K562 (cell line): ENCODE measurements around the gene VSIG4. TPM values are rescaled to one million over a fixed set of nuclear protein-coding genes. Genes with fewer than 3 reads are reported as not detected.

Experiments used
- CEBPG ChIP-seq, 3 experiments: fragments of 200-800 bp in 1 of 3; sonication (Bioruptor generic) in 1 of 3; sonication (generic) in 1 of 3; formaldehyde crosslinking in 1 of 3; IDR thresholded peaks in 2 of 3; conservative IDR thresholded peaks in 1 of 3; 2 replicates each; pipeline versions ENCODE4 v1.6.1 to v1.8.0; 2016 to 2022; ENCODE audit warnings: missing compliant biosample characterization in 2 of 3, missing genetic modification characterization in 2 of 3, mild to moderate bottlenecking in 1 of 3, missing genetic modification reagents in 1 of 3
- KLF1 ChIP-seq: fragments of 450-650 bp; IDR thresholded peaks from 2 replicates; pipeline ENCODE4 v1.6.1; 2016; ENCODE audit warnings: missing genetic modification characterization, missing compliant biosample characterization
- LEF1 ChIP-seq: fragments of 450-650 bp; IDR thresholded peaks from 2 replicates; pipeline ENCODE4 v1.6.1; 2016; ENCODE audit warnings: mild to moderate bottlenecking
- MTA3 ChIP-seq: fragments of 450-650 bp; formaldehyde crosslinking; IDR thresholded peaks from 2 replicates; pipeline ENCODE4 v1.6.1; 2017; ENCODE audit warnings: mild to moderate bottlenecking, borderline replicate concordance
- POLR2A ChIP-seq: fragments of 450-650 bp; conservative IDR thresholded peaks from 2 replicates; pipeline ENCODE4 v1.6.1; 2016
- REST ChIP-seq, 2 experiments: fragments of 450-650 bp; formaldehyde crosslinking in 1 of 2; IDR thresholded peaks; 2 replicates each; pipeline versions ENCODE4 v1.4.0 to v1.6.1; 2014 to 2020; ENCODE audit warnings: mild to moderate bottlenecking in 2 of 2, borderline replicate concordance in 1 of 2, low read depth in 1 of 2
- TGIF2 ChIP-seq: sonication (generic); formaldehyde crosslinking; IDR thresholded peaks from 2 replicates; pipeline ENCODE4 v1.8.1; 2022; ENCODE audit warnings: mild to moderate bottlenecking, missing genetic modification reagents, moderate library complexity
- TOE1 ChIP-seq, 2 experiments: fragments of 450-650 bp in 1 of 2; sonication (generic) in 1 of 2; formaldehyde crosslinking in 1 of 2; IDR thresholded peaks; 2 replicates each; pipeline versions ENCODE4 v1.7.1 to v1.8.0; 2016 to 2022; ENCODE audit warnings: borderline replicate concordance in 2 of 2, mild to moderate bottlenecking in 2 of 2, antibody characterized with exemption in 1 of 2, inconsistent platforms in 1 of 2, low read depth in 1 of 2, missing genetic modification reagents in 1 of 2, moderate library complexity in 1 of 2
- polyA plus RNA-seq, 8 experiments: library from polyadenylated mRNA; depleted of rRNA in 4 of 8; stranded (reverse) in 5 of 8; unstranded in 3 of 8; fragments of >200 nt; fragmentation: Nextera tagmentation in 2 of 8; fragmentation: Illumina TruSeq in 1 of 8; extraction: Ambion mirVana in 2 of 8; extraction: Trizol in 1 of 8; gene quantifications; 2 replicates each; pipeline versions ENCODE4 v1.2.1 to v1.2.3, GENCODE V29; 2011 to 2014; ENCODE audit warnings: inconsistent platforms in 1 of 8, missing spikeins in 1 of 8
- total RNA-seq, 7 experiments: library from RNA; depleted of rRNA in 6 of 7; stranded (reverse); fragments of >200 nt in 6 of 7; fragmentation: Illumina TruSeq in 2 of 7; extraction: Trizol in 2 of 7; gene quantifications; 2 replicates each; pipeline versions ENCODE4 v1.2.1 to v1.2.3, GENCODE V29; 2011 to 2021; ENCODE audit warnings: low replicate concordance in 1 of 7
- TF ChIP-seq, protein P1 (sequence below): fragments of 150-350 bp; conservative IDR thresholded peaks from 2 replicates; pipeline ENCODE4 v1.6.1; 2014; ENCODE audit warnings: low read length

VSIG4 gene
- total and polyA plus RNA-seq, 9 of the 15 experiments (the other 6 are each of a cell fraction or from before 2014, with no cell fraction given): 0.22 to 1.6 (median 0.46) TPM; not detected in 1

GRCh38 chrX:66030505-66031317 is 9.2 kb downstream of the VSIG4 start (continued):
- TF ChIP-seq REST (IDR thresholded peaks at IDR 0.05; ENCODE audit: borderline replicate concordance): peak; percentile 45; the same call in 1 of the 2 replicates
- no peak for TF ChIP-seq REST (CRISPR knock-in tag; IDR thresholded peaks at IDR 0.05; ENCODE audit: low read depth)
- TF ChIP-seq, protein P1, sequence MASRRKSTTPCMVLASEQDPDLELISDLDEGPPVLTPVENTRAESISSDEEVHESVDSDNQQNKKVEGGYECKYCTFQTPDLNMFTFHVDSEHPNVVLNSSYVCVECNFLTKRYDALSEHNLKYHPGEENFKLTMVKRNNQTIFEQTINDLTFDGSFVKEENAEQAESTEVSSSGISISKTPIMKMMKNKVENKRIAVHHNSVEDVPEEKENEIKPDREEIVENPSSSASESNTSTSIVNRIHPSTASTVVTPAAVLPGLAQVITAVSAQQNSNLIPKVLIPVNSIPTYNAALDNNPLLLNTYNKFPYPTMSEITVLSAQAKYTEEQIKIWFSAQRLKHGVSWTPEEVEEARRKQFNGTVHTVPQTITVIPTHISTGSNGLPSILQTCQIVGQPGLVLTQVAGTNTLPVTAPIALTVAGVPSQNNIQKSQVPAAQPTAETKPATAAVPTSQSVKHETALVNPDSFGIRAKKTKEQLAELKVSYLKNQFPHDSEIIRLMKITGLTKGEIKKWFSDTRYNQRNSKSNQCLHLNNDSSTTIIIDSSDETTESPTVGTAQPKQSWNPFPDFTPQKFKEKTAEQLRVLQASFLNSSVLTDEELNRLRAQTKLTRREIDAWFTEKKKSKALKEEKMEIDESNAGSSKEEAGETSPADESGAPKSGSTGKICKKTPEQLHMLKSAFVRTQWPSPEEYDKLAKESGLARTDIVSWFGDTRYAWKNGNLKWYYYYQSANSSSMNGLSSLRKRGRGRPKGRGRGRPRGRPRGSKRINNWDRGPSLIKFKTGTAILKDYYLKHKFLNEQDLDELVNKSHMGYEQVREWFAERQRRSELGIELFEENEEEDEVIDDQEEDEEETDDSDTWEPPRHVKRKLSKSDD: no peak
- no peak for TF ChIP-seq CEBPG (CRISPR knock-in tag; IDR thresholded peaks at IDR 0.05)
- TF ChIP-seq CEBPG (tag; conservative IDR thresholded peaks at IDR 0.05 in 1 of 2, IDR thresholded peaks at IDR 0.05 in 1 of 2): no peak
- no peak for TF ChIP-seq KLF1 (tag)
- no peak for TF ChIP-seq TGIF2
- TF ChIP-seq TOE1 (IDR thresholded peaks at IDR 0.05; ENCODE audit: borderline replicate concordance): no peak
- no peak for TF ChIP-seq TOE1 (CRISPR knock-in tag; IDR thresholded peaks at IDR 0.05; ENCODE audit: borderline replicate concordance, low read depth)
- no peak; the same call in 1 of the 2 replicates for TF ChIP-seq LEF1
- no peak for TF ChIP-seq POLR2A
- no peak for TF ChIP-seq MTA3
